PC-3 (cell line): ENCODE data around the gene RALBP1.

ENCODE experiments used
- CTCF ChIP-seq: fragments of 300-600 bp; sonication (generic); conservative IDR thresholded peaks from 2 replicates; pipeline ENCODE4 v1.5.1; 2017; ENCODE audit warnings: antibody characterized with exemption, low read depth, mild to moderate bottlenecking, low read length
- EZH2phosphoT487 ChIP-seq: fragments of 300-600 bp; sonication (generic); IDR thresholded peaks from 2 replicates; pipeline ENCODE4 v1.6.1; 2018; ENCODE audit warnings: mild to moderate bottlenecking, antibody characterized with exemption, low read length, borderline replicate concordance

DNA sequence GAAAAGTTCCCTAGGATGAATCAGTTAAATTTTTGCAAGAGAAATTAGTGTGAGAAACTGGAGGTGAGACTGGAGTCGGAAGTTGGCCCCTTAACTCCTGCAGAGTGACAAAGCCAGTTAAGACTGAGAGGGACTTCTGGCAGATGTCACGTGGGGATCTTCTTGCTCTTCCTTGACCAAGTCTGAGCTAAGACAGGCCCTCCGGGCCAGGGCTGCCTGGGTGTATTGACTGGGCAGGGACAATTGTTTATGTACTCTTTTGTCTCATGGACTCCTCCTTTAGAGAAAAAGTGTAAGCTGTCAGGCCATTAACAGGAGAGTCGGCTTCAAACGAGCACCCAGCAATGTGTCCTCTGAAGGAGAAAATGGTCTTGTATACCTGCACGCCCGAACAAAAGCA lies 48.6 kb upstream of the RALBP1 start:
- TF ChIP-seq CTCF (no peak), EZH2phosphoT487 (no peak)
